ENCODE data around the gene HMOX2.

HMOX2 gene, protein sequence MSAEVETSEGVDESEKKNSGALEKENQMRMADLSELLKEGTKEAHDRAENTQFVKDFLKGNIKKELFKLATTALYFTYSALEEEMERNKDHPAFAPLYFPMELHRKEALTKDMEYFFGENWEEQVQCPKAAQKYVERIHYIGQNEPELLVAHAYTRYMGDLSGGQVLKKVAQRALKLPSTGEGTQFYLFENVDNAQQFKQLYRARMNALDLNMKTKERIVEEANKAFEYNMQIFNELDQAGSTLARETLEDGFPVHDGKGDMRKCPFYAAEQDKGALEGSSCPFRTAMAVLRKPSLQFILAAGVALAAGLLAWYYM

DNA sequence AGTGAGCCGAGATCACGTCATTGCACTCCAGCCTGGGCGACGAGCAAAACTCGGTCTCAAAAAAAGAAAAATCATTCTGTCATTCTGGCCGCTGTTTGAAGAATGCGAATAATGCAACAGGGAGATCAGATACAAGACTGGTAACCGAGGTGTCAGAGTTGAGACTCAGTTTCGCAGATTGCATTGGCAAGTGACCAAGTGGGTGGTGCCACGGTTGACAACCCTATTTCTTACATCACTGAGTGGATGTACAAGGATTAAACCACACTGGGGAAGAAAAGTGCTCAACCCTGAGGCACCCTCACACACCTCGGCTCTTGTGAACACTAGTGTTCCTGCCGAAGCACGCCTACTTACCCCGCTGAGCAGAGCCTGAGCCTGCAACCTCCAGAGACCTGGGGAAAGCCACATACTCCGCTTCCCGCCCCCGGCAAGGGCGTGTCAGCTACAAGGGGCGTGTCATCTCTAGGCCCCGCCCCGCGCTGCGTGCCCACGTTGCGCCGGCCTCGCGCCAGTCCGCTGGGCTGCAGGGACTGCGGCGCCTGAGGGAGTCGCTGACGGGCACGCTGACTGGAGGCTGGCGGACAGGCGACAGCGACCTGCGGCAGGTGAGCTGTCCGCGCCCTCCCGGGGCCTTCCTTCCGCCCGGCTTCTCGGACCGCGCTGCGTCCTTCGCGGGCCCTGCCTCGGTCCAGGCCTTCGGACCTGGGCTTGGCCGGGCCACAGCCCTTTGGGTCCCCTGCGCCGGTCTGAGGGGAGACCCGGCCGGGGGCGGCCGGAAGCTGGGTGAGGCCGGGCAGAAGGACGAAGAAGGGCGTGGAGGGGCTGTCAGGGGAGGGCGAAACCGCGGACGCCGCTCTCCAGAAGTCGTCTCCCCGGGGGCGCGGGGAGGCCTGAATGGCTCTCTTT is at the start of gene HMOX2:
Gene HMOX2 (plus strand): TSS at position 519 of the 909 bp plus-strand sequence. CDS start 29,127 bp downstream, outside the sequence.
- peak; percentile 97 for DNase-seq (ENCODE audit: low spot score)

DNA sequence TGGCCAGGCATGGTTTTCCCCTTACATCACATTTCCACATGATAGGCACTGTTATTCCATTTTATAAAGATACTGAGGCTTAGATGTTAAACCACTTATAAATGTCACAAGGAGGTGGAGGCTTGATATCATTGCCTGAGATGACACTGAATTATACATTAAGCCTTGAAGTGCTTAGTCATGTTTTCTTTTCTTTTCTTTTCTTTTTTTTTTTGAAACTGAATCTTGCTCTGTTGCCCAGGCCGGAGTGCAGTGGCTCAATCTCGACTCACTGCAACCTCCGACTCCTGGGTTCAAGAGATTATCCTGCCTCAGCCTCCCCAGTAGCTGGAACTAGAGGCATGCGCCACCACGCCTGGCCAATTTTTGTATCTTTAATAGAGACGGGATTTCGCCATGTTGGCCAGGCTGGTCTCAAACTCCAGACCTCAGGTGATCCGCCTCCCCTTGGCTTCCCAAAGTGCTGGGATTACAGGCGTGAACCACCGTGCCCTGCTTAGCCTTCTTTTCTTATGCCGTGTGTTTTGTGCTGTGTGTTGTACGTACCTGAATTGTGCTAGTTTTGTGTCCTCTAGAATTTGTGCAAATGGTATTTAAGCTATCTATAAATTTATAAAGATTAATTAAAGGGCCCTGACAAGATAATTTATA is 49.4 kb upstream of the HMOX2 start:
- DNase-seq (ENCODE audit: low spot score): no peak

DNA sequence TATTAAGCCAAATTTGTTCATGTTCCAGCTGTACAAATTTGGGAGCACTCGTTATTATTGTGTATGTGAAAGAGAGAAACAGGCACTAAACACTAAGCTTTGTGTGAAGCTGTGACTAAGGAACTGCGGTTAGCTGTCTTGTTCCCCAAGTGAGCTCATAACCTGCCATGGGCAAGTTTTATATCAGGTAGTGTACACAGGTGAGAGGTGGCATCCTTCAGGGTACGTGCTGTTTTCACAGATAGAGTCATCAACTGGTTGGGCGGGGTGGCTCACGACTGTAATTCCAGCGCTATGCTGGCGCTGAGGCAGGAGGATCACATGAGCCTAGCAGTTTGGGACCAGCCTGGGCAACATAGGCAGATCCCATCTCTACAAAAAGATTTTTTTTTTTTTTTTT is 47.7 kb upstream of the HMOX2 start:
- no peak for DNase-seq (ENCODE audit: low spot score)

DNA sequence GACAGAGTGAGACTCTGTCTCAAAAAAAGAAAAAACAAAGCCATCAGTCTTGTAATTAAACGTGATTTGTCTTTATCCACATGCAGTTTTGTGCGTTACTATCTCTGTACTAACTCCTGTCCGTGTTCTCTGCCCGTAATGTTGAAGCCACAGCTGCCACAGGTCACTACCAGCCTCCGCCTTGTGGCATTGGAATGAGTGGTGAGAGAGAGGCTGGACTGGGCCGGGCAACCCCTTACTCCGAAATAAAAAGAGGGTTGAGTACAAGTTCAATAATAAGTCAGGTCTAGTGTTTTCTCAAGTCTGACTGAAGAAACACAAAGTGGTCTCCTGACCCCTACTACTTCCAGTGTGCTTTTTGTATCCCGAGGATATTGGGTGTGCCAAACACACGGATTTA is 45.2 kb upstream of the HMOX2 start:
- DNase-seq (ENCODE audit: low spot score): no peak

DNA sequence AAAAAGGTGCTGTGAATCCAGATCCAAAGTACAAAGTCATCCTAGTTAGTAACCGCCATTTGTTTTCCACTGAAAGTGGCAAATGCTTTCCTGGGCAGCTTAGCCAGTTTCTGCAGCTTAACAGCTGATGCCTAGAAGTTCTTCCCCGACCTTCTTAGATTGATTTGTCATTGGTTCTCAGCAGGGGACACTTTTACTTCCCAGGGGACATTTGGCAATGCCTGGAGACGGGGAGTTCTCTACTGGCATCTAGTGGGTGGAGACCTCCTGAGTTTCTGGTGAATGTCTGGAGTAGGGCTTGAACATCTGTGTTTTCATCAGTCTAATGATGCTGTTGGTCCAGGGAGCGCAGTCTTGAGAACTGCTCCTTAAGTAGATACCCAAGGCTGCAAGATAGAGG is 43.0 kb upstream of the HMOX2 start:
- DNase-seq (ENCODE audit: low spot score): no peak

DNA sequence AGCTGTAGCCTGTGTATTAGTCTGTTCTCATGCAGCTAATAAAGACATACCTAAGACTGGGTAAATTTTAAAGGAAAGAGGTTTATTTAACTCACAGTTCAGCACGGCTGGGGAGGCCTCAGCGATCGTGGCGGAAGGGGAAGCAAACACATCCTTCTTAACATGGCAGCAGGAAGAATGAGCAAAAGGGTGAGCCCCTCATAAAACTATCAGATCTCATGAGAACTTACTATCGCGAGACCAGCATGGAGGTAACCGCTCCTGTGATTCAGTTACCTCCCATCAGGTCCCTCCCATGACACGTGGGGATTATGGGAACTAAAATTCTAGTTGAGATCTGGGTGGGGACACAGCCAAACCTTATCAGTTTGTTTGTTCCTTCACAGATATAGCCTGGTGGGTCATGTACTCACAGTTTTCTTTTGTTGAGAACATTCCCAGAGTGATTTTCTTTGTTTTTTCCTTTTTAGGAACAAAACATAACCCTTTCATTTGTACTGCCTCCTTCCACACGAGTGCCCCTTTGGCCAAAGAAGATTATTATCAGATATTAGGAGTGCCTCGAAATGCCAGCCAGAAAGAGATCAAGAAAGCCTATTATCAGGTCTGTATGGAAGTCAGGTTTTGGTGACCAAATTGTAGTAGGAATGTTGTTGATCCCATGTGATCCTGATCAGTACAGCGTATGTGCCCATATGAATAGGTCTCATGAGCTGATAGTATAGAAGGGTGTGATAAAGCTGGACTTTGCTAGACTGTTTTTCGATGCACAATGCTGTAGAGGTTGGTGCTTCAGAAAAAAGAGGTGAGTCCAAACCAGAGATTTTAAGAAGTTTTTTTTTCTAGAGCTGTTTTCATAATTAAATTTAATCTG is 42.0 kb upstream of the HMOX2 start:
- DNase-seq (ENCODE audit: low spot score): no peak

DNA sequence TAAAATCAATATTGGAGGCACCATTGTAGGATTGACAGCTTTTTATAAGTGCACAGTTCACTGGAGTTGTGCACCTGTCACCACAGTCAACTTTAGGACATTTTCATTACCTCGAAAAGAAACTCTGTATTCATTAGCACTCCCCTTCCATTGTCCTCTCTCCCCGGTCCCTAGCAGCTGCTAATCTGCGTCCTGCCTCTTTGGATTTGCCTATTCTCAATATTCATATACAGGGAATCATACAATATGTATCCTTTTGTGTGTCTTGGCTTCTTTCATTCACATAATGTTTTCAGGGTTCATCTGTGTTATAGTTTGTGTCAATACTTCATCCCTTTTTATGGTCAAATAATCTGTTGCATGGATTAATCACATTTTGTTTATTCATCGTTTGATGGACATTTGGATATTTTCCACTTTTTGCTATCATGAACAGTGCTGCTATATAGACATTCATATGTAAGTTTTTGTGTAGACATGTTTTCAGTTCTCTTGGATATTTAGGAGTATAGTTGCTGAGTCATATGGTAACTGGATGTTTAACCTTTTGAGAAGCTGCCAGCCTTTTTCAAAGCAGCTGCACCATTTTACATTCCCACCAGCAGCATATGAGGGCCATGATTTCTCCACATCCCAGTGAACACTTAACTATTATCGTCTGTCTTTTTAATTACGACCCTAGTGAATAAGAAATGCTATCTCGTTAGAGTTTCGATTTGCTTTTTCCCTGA is 40.7 kb upstream of the HMOX2 start:
- DNase-seq (ENCODE audit: low spot score): no peak

DNA sequence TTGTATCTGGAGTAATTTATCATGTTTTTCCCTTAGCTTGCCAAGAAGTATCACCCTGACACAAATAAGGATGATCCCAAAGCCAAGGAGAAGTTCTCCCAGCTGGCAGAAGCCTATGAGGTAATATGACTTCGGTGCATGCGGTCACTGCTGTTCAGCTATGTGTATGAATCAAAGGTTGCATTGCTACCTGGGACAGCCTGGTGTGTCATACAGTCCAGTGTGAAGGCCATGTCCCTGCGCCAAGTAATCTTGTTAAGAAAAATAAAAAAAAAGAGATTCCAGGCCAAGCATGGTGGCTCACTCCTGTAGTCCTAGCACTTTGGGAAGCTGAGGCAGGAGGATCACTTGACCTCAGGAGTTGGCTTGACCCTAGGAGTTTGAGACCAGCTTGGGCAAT is 38.8 kb upstream of the HMOX2 start:
- no peak for DNase-seq (ENCODE audit: low spot score)

DNA sequence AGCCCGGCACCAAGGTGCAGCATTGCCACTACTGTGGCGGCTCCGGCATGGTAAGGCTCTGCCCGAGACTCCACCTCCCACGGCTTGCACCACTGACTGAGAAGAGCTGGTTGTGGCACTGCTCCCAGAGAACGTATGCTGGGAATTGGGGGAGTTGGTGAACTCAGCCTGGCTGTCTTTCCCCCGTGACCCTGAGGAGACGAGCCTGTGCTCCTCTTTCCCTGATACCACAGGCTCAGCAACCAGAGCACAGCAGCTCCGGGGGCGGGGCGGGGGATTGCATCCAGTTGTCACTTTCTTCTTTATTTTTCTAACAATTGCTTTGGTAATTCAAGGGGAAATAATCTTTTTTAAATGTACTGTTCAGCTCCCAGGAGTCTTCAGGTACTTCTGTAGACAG is 33.8 kb upstream of the HMOX2 start:
- DNase-seq (ENCODE audit: low spot score): no peak

DNA sequence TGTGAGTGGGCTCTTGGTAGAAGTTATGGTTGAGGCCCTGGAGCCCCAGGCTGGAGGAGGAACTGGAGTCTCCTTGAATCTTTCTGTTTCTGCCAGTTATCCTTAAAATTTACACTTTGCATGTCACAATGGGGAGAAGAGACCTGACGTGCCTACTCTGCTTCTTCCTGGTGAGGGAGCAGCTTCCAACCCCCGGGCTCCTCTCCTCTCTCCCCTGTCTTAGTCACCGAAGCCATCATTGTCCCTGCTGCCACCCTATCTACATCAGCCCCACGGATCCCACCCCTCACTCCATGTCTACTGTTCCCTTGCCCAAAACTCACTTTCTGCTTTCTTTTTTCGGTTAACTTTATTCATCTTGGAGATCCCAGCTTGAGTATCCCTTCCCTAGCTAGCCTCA is 32.9 kb upstream of the HMOX2 start:
- DNase-seq (ENCODE audit: low spot score): no peak

DNA sequence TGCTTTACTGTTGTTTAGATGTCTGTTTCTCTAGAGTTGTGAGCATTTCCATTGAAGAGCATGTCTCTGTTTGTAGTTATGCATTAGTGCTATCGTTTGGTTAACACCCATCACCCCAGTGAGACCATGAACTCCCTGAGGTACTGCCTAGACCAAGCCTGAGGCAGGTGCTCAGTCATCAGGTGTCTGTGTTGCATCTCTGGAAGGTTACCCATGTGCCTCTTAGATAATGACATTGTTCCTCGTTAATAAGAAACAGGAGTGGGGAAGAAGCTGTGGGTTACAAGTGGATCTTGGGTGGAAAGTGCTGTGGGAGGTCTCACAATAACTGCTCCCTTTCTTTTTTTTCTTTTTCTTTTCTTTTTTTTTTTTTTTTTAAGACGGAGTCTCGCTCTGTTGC is 32.2 kb upstream of the HMOX2 start:
- no peak for DNase-seq (ENCODE audit: low spot score)

DNA sequence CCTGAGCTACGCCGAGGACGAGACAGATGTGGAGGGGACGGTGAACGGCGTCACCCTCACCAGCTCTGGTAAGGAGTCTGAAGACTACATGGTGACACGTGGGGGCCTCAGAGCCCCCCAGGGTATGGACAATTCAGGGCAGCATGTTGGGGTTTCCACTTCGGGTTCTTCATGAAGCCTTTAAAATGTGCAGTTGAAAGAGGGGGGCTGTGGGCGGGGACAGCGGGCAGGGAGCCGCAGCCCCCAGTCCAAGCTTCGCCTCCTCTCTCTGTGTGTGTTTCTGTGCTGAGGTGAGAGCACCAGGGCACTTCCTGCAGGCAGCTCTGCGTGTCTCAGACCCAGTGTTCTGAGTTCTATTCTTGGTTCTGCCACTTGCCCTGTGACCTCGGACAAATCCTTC is 25.8 kb upstream of the HMOX2 start:
- DNase-seq (ENCODE audit: low spot score): no peak

DNA sequence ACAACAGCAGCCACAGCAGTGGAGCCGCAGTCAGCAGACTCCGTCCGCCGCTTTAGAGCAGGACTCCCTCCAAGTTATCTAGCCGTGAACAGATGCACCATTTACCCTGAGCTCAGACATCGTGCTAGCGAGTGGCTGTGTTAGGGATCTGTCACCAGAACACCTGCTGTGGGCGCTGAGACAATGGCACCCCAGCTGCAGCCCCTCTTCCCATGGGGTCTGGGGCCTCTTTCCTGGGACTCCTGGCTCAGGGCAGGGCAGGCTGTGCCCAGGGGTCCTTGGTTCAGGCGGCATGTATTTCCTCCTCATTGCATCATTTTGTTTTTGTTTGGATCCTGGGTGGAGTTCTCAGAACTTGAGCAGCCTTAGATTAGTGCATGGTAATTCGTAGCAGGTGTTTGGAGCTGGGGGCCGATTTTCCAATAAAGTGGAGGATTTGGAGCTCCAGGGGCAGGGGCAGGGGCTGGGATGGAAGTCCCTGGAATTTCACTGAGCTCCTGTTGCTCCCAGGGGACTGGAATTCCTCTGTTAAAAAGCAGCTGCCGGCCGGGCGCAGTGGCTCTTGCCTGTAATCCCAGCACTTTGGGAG is 25.2 kb upstream of the HMOX2 start:
- no peak for DNase-seq (ENCODE audit: low spot score)

DNA sequence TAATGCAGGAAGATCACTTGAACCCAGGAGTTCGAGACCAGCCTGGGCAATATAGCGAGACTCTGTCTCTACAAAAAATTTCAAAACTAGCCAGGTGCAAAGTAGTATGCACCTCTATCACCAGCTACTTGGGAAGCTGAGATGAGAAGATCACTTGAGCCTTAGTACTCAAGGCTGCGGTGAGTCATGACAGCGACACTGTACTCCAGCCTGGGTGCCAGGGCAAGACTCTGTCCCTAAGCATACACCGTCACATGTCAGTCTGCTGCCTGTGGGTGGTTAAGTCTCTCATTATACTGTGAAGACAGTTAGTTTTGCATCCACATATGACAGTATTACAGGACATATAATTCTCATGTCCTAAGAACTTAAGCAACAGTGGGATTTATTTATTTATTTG is 23.5 kb upstream of the HMOX2 start:
- DNase-seq (ENCODE audit: low spot score): no peak

DNA sequence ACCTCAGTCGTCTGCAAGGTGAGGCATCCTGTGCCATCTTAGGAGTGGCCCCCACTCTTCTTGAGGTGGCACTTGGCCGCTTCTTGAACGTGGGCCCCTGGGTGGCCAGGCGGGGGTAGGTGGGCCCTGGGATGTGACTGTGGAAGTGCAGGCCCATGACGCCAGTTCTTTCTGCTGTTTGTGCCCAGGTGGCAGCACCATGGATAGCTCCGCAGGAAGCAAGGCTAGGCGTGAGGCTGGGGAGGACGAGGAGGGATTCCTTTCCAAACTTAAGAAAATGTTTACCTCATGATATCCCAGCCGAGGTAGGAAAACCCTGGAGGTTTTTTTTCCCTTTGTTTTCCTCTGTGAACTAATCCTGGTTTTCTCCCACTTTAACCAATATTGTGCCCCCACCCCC is 21.6 kb upstream of the HMOX2 start:
- DNase-seq (ENCODE audit: low spot score): no peak

DNA sequence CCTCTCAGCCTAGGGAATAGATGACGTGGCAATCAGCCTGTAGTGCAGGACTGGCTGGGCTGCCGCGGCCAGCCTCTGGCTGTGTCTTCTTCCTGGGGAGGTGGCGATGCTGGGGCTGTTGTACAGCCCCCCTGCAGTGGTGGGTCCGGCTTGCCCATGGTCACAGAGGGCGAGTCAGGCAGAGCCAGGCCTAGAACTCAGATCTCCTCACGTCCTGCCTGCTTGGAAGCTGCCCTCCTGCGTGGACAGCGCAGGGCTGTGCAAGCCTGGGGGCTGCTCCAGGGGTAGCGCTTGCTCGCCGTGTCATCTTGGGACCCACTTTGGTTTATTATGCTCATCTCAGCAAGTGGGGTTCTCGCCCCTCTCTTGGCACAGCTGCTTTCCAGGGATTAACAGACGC is 21.1 kb upstream of the HMOX2 start:
- no peak for DNase-seq (ENCODE audit: low spot score)

DNA sequence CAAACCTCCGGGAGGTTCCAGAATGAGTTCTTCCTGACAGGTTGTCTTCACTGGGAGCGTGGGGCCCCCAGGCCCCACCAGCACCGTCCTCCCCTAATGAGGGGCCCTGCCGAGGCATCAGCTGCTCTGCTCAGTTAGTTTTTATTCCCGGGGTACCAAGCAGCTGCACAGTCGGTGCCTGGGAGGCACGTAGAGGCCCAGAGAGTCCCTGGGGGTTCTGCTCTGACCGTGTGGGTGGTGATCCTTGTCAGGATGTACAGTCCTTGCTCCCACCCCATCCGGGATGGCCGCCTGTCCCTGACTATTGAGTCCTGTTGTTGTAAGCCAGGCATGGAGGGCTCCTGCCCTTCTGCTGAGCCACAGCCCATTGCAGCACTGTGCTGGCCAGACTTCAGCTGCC is 20.2 kb upstream of the HMOX2 start:
- no peak for DNase-seq (ENCODE audit: low spot score)

DNA sequence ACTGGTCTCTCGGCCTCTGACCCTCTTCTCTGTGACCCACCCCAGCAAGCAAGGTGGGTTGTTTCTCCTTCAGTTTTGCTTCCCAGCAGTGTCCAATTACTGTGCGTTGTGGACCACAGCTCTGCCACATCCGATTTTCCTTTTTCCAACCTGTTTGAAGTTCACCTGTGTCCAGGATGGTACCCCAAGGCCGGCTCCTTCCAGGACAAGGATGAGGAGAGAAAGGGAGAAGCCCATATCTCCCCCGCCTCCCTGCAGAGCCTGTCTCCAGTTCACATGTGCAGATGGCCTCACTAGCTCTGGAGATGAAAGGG is 15.3 kb upstream of the HMOX2 start:
- no peak for DNase-seq (ENCODE audit: low spot score)

DNA sequence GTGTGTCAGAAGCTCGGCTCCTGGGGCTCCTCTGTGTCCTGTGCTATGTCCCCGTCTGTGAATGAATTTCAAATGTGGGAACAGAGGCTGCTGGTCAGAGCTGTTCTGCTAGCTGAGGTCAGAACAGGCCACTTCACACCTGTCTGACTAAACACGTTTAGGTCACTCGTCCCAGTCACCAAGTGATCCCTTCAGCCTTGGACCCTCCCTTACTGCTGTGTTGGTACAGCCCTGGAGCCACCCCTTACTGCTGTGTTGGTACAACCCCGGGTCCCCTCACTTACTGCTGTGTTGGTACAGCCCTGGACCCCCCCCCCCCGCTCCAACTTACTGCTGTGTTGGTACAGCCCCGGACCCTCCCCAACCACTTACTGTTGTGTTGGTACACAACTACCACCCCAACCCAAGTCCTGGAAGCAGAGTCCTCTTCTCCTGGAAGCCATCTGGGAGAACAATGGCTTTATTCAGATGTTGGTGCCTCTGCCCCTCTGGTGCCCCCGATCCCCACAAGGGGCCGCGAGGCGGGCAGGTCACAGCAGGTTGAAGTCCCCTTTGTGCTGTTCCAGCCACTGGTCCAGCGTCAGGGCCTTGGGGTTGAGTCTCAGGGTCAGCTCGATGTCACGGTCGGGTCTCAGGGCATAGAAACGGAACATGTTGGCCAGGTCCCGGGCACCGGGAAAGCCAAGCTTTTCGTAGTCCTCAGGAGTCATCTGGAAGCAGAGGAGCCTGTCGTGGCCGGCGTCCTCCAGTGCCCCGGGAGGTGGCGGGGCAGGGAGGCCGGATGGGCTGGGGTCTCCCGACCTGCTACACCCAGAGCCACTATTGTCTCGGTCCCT is 14.7 kb upstream of the HMOX2 start:
- DNase-seq (ENCODE audit: low spot score): no peak

DNA sequence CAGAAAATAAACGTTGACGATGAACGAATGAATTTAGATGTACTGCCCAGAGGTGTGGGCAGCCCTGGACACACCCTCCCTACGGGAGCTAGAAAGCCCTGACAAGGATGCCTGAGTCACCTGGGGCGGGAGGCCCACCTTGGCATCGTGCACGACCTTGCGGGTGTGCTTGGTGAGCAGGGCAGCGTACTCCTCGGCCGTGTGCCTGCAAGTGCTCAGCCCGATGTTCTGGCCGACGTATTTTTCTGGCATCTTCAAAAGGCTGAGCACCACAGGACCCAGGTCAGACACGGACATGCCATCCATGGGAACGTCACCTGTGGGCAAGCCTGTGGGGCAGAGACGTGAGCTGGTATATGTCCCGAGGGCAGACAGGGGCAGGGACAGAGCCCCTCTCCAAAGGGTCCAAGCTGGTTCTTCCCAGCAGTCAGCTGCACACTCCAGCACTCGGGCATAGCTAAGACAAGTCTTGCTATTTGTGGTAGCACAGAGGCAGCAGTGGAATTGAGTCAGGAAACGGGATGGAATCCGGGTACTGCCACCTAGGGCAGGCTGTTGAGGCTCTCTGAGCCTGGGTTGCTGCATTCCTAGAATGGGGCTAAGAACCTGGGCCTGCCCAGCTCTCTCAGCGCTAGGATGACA is 12.6 kb upstream of the HMOX2 start:
- no peak for DNase-seq (ENCODE audit: low spot score)

Measured in AG08395 (cell line).